Keratinocyte (primary cell): ENCODE results near the gene ARCN1. TPM values are rescaled to one million over a fixed set of nuclear protein-coding genes. Genes with fewer than 3 reads are reported as not detected.

Experiments used
- DNase-seq: peaks from one replicate; pipeline ENCODE4 v3.0.0-alpha.2; 2011; ENCODE audit warnings: low read depth, missing footprints, low spot score
- FAIRE-seq: peaks from 2 replicates; lab custom pipeline; 2011; peaks lifted over from hg19 to GRCh38; lab: Jason Lieb, UNC
- H2AFZ ChIP-seq: 2 replicates; pipeline ENCODE4 v1.6.0; 2012; ENCODE audit warnings: low read length, control low read depth, inconsistent platforms; ENCODE audit not compliant: control insufficient read depth
- H3K27ac ChIP-seq: 2 replicates; pipeline ENCODE4 v1.5.1; 2011; ENCODE audit warnings: low read length; ENCODE audit not compliant: control insufficient read depth, insufficient read depth
- H3K27me3 ChIP-seq: 3 replicates; pipeline ENCODE4 v1.6.0; 2011; ENCODE audit warnings: low read length; ENCODE audit not compliant: control insufficient read depth, insufficient read depth; ENCODE audit errors: extremely low read depth
- H3K36me3 ChIP-seq, 2 experiments: 2 replicates in 1 of 2; 3 replicates in 1 of 2; pipeline ENCODE4 v1.5.1; 2011; ENCODE audit warnings: low read length in 2 of 2, mild to moderate bottlenecking in 1 of 2; ENCODE audit not compliant: control insufficient read depth in 2 of 2, insufficient read depth in 2 of 2; ENCODE audit errors: extremely low read depth in 1 of 2
- H3K4me1 ChIP-seq: 3 replicates; pipeline ENCODE4 v1.5.1; 2011; ENCODE audit warnings: low read length; ENCODE audit not compliant: control insufficient read depth, insufficient read depth; ENCODE audit errors: extremely low read depth
- H3K4me2 ChIP-seq: 3 replicates; pipeline ENCODE4 v1.6.0; 2011; ENCODE audit warnings: low read depth, low read length; ENCODE audit not compliant: control insufficient read depth, insufficient read depth; ENCODE audit errors: extremely low read depth
- H3K4me3 ChIP-seq, 3 experiments: fragments of 200-600 bp in 1 of 3; sonication (generic) in 1 of 3; 2 replicates in 2 of 3; 3 replicates in 1 of 3; pipeline ENCODE4 v1.5.1; 2011 to 2016; ENCODE audit warnings: low read length in 3 of 3, mild to moderate bottlenecking in 3 of 3, control low read depth in 2 of 3, inconsistent platforms in 1 of 3, low read depth in 1 of 3, mixed read lengths in 1 of 3, mixed run types in 1 of 3, moderate library complexity in 1 of 3; ENCODE audit not compliant: control insufficient read depth in 2 of 3, insufficient read depth in 2 of 3; ENCODE audit errors: extremely low read depth in 1 of 3
- H3K79me2 ChIP-seq: 2 replicates; pipeline ENCODE4 v1.6.0; 2012; ENCODE audit warnings: low read length; ENCODE audit not compliant: control insufficient read depth, insufficient read depth
- H3K9ac ChIP-seq: 3 replicates; pipeline ENCODE4 v1.6.0; 2011; ENCODE audit warnings: low read length; ENCODE audit not compliant: control insufficient read depth, insufficient read depth; ENCODE audit errors: extremely low read depth
- H3K9me1 ChIP-seq: 3 replicates; pipeline ENCODE4 v1.6.0; 2011; ENCODE audit warnings: low read length; ENCODE audit not compliant: control insufficient read depth, insufficient read depth; ENCODE audit errors: extremely low read depth
- H3K9me3 ChIP-seq: 2 replicates; pipeline ENCODE4 v1.5.1; 2012; ENCODE audit warnings: low read depth, low read length; ENCODE audit not compliant: control insufficient read depth
- H4K20me1 ChIP-seq: 3 replicates; pipeline ENCODE4 v1.6.0; 2011; ENCODE audit warnings: low read length; ENCODE audit not compliant: control insufficient read depth, insufficient read depth; ENCODE audit errors: extremely low read depth
- CTCF ChIP-seq, 3 experiments: IDR thresholded peaks in 1 of 3; conservative IDR thresholded peaks in 1 of 3; optimal IDR thresholded peaks in 1 of 3; 2 replicates in 2 of 3; 3 replicates in 1 of 3; pipeline versions ENCODE3 to v1.5.1; 2011; ENCODE audit warnings: low read length in 3 of 3, mild to moderate bottlenecking in 3 of 3, moderate library complexity in 2 of 3, control low read depth in 1 of 3, inconsistent platforms in 1 of 3; ENCODE audit not compliant: insufficient read depth in 2 of 3; ENCODE audit errors: extremely low read depth in 1 of 3
- EZH2 ChIP-seq: IDR thresholded peaks from one replicate; pipeline ENCODE4 v1.6.1; 2012; ENCODE audit warnings: inconsistent platforms, mild to moderate bottlenecking, low read length, moderate library complexity
- dilution Hi-C: fragments of 300-500 bp; cut with MboI; formaldehyde crosslinking; loops from one replicate; pipeline ENCODE4 v1.7.0; 2020; ENCODE audit warnings: low sequenced_read_pairs; ENCODE audit not compliant: extremely low pct_ligation_motif_present
- polyA plus RNA-seq, 5 experiments: library from polyadenylated mRNA; depleted of rRNA in 3 of 5; stranded (reverse) in 3 of 5; stranded (forward) in 1 of 5; unstranded in 1 of 5; fragments of >200 nt; gene quantifications; 1 replicate in 1 of 5; 2 replicates in 3 of 5; 3 replicates in 1 of 5; pipeline versions ENCODE4 v1.2.1 to v1.2.3, GENCODE V29; 2011 to 2012; ENCODE audit warnings: missing spikeins in 2 of 5, low read depth in 1 of 5, low replicate concordance in 1 of 5

ARCN1 gene
- polyA plus RNA-seq, 1 donor (not counting 4 experiments of a cell fraction or from before 2014, with no cell fraction given): 150 TPM

DNA sequence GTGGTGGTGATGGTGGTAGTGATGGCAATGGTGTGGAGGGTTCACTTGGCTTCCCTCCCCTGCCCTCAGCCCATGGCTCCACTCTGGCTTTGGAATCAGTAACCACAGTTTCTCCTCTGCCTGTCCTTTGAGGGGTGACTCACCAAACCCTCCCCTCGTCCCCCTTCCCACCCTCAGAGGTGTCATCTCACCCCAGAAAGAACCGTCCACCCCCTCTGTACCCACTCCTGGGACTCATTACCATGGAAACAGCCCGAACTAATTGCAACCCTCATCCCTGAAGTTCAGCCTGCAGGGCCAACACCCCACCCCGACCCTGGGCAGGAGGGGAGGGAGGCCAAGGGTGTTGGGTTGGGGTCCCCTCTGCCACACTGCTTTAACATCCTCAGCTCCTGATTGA, 61.8 kb downstream of the ARCN1 start:
- Histone ChIP-seq H3K36me3 (peaks cover 21 to 38% of the 10 kb centered on the region in 2 experiments), H3K9ac (peak overlapping the region; percentile 49), H3K27ac (peak overlapping the region; percentile 31), H3K79me2 (no peaks in the 10 kb centered on the region), H3K9me1 (peaks cover 3% of the 10 kb centered on the region), H3K4me3 (no peak overlapping the region), H2AFZ (no peak overlapping the region), H3K4me2 (peak overlapping the region; percentile 72), H3K27me3 (no peaks in the 10 kb centered on the region), H3K9me3 (no peaks in the 10 kb centered on the region), H3K4me1 (peaks cover 30% of the 10 kb centered on the region), H4K20me1 (peaks cover 3% of the 10 kb centered on the region)
- DNase-seq (no peak), FAIRE-seq (no peak)
- TF ChIP-seq EZH2: no peak
- TF ChIP-seq CTCF (optimal IDR thresholded peaks at IDR 0.05 in 1 of 3, IDR thresholded peaks at IDR 0.05 in 1 of 3, conservative IDR thresholded peaks at IDR 0.05 in 1 of 3; ENCODE audit: extremely low read depth in 1 of 3, insufficient read depth in 2 of 3, low read length in 3 of 3): no peak
- dilution Hi-C loops: no loop called here

GRCh38 chr11:118634431-118635236, 62.4 kb downstream of the ARCN1 start:
- H3K79me2 ChIP-seq: no peaks in the 10 kb centered on the region
- peaks cover 3% of the 10 kb centered on the region for H3K9me1 ChIP-seq
- DNase-seq (no peak), FAIRE-seq (peak; percentile 26)
- dilution Hi-C loops: no loop called here
- peaks cover 21 to 36% of the 10 kb centered on the region in 2 experiments for H3K36me3 ChIP-seq
- TF ChIP-seq CTCF (optimal IDR thresholded peaks at IDR 0.05 in 1 of 3, IDR thresholded peaks at IDR 0.05 in 1 of 3, conservative IDR thresholded peaks at IDR 0.05 in 1 of 3; ENCODE audit: extremely low read depth in 1 of 3, insufficient read depth in 2 of 3, low read length in 3 of 3) (peak in 1 of 3 experiments; percentile 39), EZH2 (no peak)
- peak overlapping the region; percentile 31 for H3K27ac ChIP-seq
- no peaks in the 10 kb centered on the region for H3K9me3 ChIP-seq
- H3K4me2 ChIP-seq: peak overlapping the region; percentile 72
- H3K27me3 ChIP-seq: no peaks in the 10 kb centered on the region
- H3K4me1 ChIP-seq: peaks cover 23% of the 10 kb centered on the region
- H3K4me3 ChIP-seq: peak overlapping the region in 2 of 3 experiments; percentile 21 to 39
- H2AFZ ChIP-seq: no peak overlapping the region
- peaks cover 3% of the 10 kb centered on the region for H4K20me1 ChIP-seq
- peak overlapping the region; percentile 49 for H3K9ac ChIP-seq
